Measurements from ENCODE around the gene SYCP2. TPM values are rescaled to one million over a fixed set of nuclear protein-coding genes. Genes with fewer than 3 reads are reported as not detected.
A peak's percentile ranks its signal among the peaks of the same experiment; 100 is the strongest.
"Not testable (repeated sequence)": the region's sequence is repeated elsewhere in the genome, so short reads cannot be mapped to it uniquely, and the experiment has no call there.

Gene SYCP2
- total RNA-seq, 4 donors from 2014 or later = 1.9 to 8.5 (median 5.9) TPM

DNA sequence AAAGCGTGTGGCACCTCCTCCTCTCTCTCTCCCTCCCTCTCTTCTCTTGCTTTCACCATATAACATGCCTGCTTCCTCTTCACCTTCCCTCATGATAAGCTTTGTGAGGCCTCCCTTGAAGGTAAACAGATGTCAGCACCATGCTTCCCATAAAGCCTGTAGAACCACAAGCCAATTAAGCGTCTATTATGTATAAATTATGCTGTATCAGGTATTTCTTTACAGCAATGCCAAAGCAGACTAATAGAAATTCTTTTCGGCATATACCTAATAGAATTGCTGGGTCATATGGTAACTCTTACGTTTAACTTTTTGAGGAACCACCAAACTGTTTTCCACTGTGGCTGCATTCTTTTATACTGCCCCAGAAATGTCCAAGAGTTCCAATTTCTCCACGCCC is 75.0 kb downstream of the SYCP2 start:
- Histone ChIP-seq H3K27ac (no peak overlapping the region), H3K9me3 (no peaks in the 10 kb centered on the region), H3K27me3 (no peaks in the 10 kb centered on the region), H3K36me3 (no peaks in the 10 kb centered on the region), H3K4me3 (replicated peaks in 1 of 3) (no peak overlapping the region), H3K4me1 (no peaks in the 10 kb centered on the region)
- DNase-seq = no peak
- intact Hi-C loops (cut with DNase I) = no loop called here
- no peak for TF ChIP-seq POLR2A (IDR thresholded peaks at IDR 0.05)
- TF ChIP-seq, protein P1, sequence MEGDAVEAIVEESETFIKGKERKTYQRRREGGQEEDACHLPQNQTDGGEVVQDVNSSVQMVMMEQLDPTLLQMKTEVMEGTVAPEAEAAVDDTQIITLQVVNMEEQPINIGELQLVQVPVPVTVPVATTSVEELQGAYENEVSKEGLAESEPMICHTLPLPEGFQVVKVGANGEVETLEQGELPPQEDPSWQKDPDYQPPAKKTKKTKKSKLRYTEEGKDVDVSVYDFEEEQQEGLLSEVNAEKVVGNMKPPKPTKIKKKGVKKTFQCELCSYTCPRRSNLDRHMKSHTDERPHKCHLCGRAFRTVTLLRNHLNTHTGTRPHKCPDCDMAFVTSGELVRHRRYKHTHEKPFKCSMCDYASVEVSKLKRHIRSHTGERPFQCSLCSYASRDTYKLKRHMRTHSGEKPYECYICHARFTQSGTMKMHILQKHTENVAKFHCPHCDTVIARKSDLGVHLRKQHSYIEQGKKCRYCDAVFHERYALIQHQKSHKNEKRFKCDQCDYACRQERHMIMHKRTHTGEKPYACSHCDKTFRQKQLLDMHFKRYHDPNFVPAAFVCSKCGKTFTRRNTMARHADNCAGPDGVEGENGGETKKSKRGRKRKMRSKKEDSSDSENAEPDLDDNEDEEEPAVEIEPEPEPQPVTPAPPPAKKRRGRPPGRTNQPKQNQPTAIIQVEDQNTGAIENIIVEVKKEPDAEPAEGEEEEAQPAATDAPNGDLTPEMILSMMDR (IDR thresholded peaks at IDR 0.05) = no peak
- 93% methylated on average over 5 of the region's 5 CpGs for WGBS, 2 donors

DNA sequence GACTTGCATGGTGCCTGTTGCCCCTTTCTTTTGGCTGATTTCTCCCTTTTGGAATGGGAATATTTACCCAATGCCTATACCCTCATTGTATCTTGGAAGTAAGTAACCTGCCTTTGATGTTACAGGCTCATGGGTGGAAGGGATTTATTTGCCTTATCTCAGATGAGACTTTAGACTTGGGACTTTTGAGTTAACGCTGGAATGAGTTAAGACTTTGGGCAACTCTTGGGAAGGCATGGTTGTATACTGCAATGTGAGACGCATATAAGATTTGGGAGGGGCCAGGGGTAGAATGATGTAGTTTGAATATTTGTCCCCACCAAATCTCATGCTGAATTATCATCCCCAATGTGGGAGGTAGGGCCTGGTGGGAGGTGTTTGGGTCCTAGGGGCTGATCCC is 75.5 kb downstream of the SYCP2 start:
- whole genome bisulfite sequencing, 2 donors = 92 to 97% methylated on average over 2 of the region's 2 CpGs

DNA sequence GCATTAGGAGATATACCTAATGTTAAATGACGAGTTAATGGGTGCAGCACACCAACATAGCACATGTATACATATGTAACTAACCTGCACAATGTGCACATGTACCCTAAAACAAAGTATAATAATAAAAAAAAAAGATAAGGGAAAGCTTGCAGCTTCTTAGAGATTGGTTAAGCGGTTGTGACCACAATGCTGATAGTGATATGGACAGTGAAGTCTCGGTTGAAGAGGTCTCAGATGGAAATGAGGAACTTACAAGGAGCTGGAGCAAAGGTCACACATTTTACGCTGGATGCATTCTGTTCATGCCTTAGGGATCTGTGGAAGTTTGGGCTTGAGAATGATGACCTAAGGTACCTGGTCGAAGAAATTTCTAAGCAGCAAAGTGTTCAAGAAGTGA is 76.5 kb downstream of the SYCP2 start:
- H3K9me3 ChIP-seq; DNase-seq; H3K27ac ChIP-seq; H3K4me1 ChIP-seq; H3K36me3 ChIP-seq; H3K27me3 ChIP-seq; intact Hi-C loops (cut with DNase I); H3K4me3 ChIP-seq (replicated peaks in 1 of 3): not testable (repeated sequence)
- WGBS, 2 donors = 89 to 91% methylated on average over 5 of the region's 5 CpGs

More for the DNA sequence above, 75.5 kb downstream of the SYCP2 start:
- H3K27ac ChIP-seq = no peak overlapping the region
- intact Hi-C loops (cut with DNase I) = no loop called here
- TF ChIP-seq, protein P1 (IDR thresholded peaks at IDR 0.05) = no peak
- TF ChIP-seq POLR2A (IDR thresholded peaks at IDR 0.05) = no peak
- H3K9me3 ChIP-seq = no peaks in the 10 kb centered on the region
- H3K4me1 ChIP-seq = no peaks in the 10 kb centered on the region
- no peaks in the 10 kb centered on the region for H3K36me3 ChIP-seq
- DNase-seq = no peak
- H3K4me3 ChIP-seq (replicated peaks in 1 of 3) = no peak overlapping the region
- H3K27me3 ChIP-seq = no peaks in the 10 kb centered on the region

DNA sequence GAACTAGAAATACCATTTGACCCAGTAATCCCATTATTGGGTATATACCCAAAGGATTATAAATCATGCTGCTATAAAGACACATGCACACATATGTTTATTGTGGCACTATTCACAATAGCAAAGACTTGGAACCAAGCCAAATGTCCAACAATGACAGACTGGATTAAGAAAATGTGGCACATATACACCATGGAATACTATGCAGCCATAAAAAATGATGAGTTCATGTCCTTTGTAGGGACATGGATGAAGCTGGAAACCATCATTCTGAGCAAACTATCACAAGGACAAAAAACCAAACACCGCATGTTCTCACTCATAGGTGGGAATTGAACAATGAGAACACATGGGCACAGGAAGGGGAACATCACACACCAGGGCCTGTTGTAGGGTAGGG is 76.9 kb downstream of the SYCP2 start:
- intact Hi-C loops (cut with DNase I); H3K36me3 ChIP-seq; H3K9me3 ChIP-seq; H3K4me3 ChIP-seq (replicated peaks in 1 of 3); DNase-seq; H3K4me1 ChIP-seq; H3K27me3 ChIP-seq; H3K27ac ChIP-seq: not testable (repeated sequence)
- WGBS, 2 donors = 100% methylated on average over 1 of the region's 1 CpG

DNA sequence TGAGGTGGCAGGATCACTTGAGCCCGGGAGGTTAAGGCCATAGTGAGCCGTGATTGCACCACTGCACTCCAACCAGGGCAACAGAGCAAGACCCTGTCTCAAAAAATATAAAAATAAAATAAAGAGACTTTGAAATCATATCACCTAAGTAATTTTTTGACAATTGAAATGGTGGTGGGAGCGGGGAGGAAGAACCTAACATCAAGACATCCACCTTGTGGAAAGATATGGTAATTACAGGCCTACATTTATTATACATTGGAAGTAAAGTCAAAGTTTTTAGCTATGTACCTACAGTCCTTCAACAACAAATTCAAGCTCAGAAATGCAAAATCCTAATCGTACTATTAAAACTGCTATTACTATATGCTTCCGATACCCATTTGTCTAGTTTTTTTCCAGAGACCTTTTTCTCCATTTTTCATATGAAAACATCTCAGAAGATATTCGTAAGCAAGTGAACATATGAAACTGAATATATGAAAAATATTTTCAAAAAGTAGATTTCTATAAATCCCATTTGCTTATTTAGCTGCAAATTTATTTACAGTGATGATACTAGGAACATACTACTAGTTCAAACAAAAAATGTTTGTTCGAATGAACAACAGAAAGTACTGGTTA is 83.3 kb downstream of the SYCP2 start:
- Histone ChIP-seq H3K4me1 (no peaks in the 10 kb centered on the region), H3K36me3 (no peaks in the 10 kb centered on the region), H3K4me3 (replicated peaks in 1 of 3) (no peak overlapping the region), H3K27me3 (no peaks in the 10 kb centered on the region), H3K9me3 (no peaks in the 10 kb centered on the region), H3K27ac (no peak overlapping the region)
- no peak for TF ChIP-seq POLR2A (IDR thresholded peaks at IDR 0.05)
- TF ChIP-seq, protein P1 (IDR thresholded peaks at IDR 0.05) = peak in 5 of 6 experiments; percentile 50 to 73 (median 61)
- 59 to 61% methylated on average over 7 of the region's 7 CpGs for WGBS, 2 donors
- no peak for DNase-seq
- intact Hi-C loops (cut with DNase I) = no loop called here

DNA sequence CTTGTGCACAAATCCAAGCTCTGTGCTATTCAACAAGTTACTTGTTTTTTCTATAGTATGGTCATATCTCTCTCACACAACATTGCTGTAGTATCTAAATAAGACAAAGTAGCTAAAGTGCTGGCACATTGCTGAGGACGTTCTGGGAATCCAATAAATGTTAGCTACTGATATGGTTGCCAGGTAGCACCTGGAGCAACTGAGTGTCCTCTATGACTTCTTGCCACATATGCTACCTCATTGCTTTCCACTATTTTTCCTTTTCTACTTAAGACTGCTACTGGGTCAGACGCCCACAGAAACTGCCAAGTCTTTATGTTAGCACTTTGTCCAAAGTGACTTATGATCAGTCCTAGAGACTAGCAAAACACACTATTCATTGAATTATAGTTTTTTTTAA is 85.3 kb downstream of the SYCP2 start:
- H3K27me3 ChIP-seq = no peaks in the 10 kb centered on the region
- H3K4me3 ChIP-seq (replicated peaks in 1 of 3) = no peak overlapping the region
- H3K27ac ChIP-seq = no peak overlapping the region
- no peak for DNase-seq
- intact Hi-C loops (cut with DNase I) = no loop called here
- TF ChIP-seq POLR2A (IDR thresholded peaks at IDR 0.05) = no peak
- TF ChIP-seq, protein P1 (IDR thresholded peaks at IDR 0.05) = no peak
- 80 to 87% methylated on average over 2 of the region's 2 CpGs for WGBS, 2 donors
- H3K36me3 ChIP-seq = no peaks in the 10 kb centered on the region
- H3K9me3 ChIP-seq = no peaks in the 10 kb centered on the region
- H3K4me1 ChIP-seq = no peaks in the 10 kb centered on the region
